ENCODE measurements around the gene EMILIN3. TPM values are rescaled to one million over a fixed set of nuclear protein-coding genes. Genes with fewer than 3 reads are reported as not detected.

The EMILIN3 gene
- total RNA-seq, 4 donors from 2014 or later: 1.8 to 84.6 (median 32.9) TPM

GRCh38 chr20:41406353-41406752, 39.7 kb upstream of the EMILIN3 start:
- Histone ChIP-seq H3K4me1 (peaks cover 0 to 51% (median 4%) of the 10 kb centered on the region in 4 donors), H3K27ac (no peak overlapping the region), H3K9me3 (no peaks in the 10 kb centered on the region), H3K4me3 (no peak overlapping the region), H3K36me3 (peaks cover 0 to 82% (median 6%) of the 10 kb centered on the region in 3 donors), H3K27me3 (no peaks in the 10 kb centered on the region)
- WGBS, 2 donors: 64 to 69% methylated on average over 10 of the region's 10 CpGs
- DNase-seq (ENCODE audit: low spot score in 2 of 2): no peak
- TF ChIP-seq EP300 (IDR thresholded peaks at IDR 0.05) (no peak), CTCF (IDR thresholded peaks at IDR 0.05) (no peak), POLR2A (IDR thresholded peaks at IDR 0.05) (no peak)

- Histone ChIP-seq H3K27ac (no peak overlapping the region), H3K4me1 (peaks cover 0 to 43% (median 4%) of the 10 kb centered on the region in 4 donors), H3K9me3 (no peaks in the 10 kb centered on the region), H3K4me3 (no peak overlapping the region), H3K36me3 (peaks cover 0 to 73% (median 6%) of the 10 kb centered on the region in 3 donors), H3K27me3 (no peaks in the 10 kb centered on the region)
- no peak for DNase-seq (ENCODE audit: low spot score in 2 of 2)
- 59 to 64% methylated on average over 3 of the region's 3 CpGs for WGBS, 2 donors
- no peak for TF ChIP-seq EP300 (IDR thresholded peaks at IDR 0.05)
- TF ChIP-seq POLR2A (IDR thresholded peaks at IDR 0.05): no peak
- TF ChIP-seq CTCF (IDR thresholded peaks at IDR 0.05): no peak
Observed at GRCh38 chr20:41405436-41405835, 38.8 kb upstream of the EMILIN3 start.

- no peak for DNase-seq (ENCODE audit: low spot score in 2 of 2)
- WGBS, 2 donors: 89 to 90% methylated on average over 12 of the region's 12 CpGs
- Histone ChIP-seq H3K4me1 (peaks cover 0 to 34% (median 0%) of the 10 kb centered on the region in 4 donors), H3K4me3 (no peak overlapping the region), H3K9me3 (no peaks in the 10 kb centered on the region), H3K27ac (no peak overlapping the region), H3K36me3 (peaks cover 0 to 56% (median 6%) of the 10 kb centered on the region in 3 donors), H3K27me3 (no peaks in the 10 kb centered on the region)
- TF ChIP-seq EP300 (IDR thresholded peaks at IDR 0.05) (no peak), CTCF (IDR thresholded peaks at IDR 0.05) (no peak), POLR2A (IDR thresholded peaks at IDR 0.05) (no peak)
Observed at GRCh38 chr20:41403604-41404003, 37.0 kb upstream of the EMILIN3 start.

- peaks cover 0 to 4% (median 0%) of the 10 kb centered on the region in 3 donors for H3K36me3 ChIP-seq
- no peaks in the 10 kb centered on the region for H3K27me3 ChIP-seq
- no peak overlapping the region for H3K4me3 ChIP-seq
- H3K4me1 ChIP-seq: peaks cover 0 to 49% (median 23%) of the 10 kb centered on the region in 4 donors
- no peaks in the 10 kb centered on the region for H3K9me3 ChIP-seq
- DNase-seq (ENCODE audit: low spot score in 2 of 2): no peak
- peak overlapping the region in 2 of 4 donors; percentile 2 to 27 for H3K27ac ChIP-seq
- 69 to 72% methylated on average over 2 of the region's 2 CpGs for WGBS, 2 donors
- TF ChIP-seq POLR2A (IDR thresholded peaks at IDR 0.05): no peak
- no peak for TF ChIP-seq CTCF (IDR thresholded peaks at IDR 0.05)
- TF ChIP-seq EP300 (IDR thresholded peaks at IDR 0.05): no peak
Observed at GRCh38 chr20:41398408-41398807, 31.8 kb upstream of the EMILIN3 start.

- Histone ChIP-seq H3K9me3 (no peaks in the 10 kb centered on the region), H3K27ac (peak overlapping the region; percentile 22 to 76 (median 62)), H3K36me3 (no peaks in the 10 kb centered on the region), H3K27me3 (no peaks in the 10 kb centered on the region), H3K4me1 (peaks cover 0 to 68% (median 36%) of the 10 kb centered on the region in 4 donors), H3K4me3 (no peak overlapping the region)
- TF ChIP-seq EP300 (IDR thresholded peaks at IDR 0.05): no peak
- no peak for TF ChIP-seq POLR2A (IDR thresholded peaks at IDR 0.05)
- no peak for TF ChIP-seq CTCF (IDR thresholded peaks at IDR 0.05)
- 50 to 53% methylated on average over 14 to 18 of the region's 18 CpGs for WGBS, 2 donors
- no peak for DNase-seq (ENCODE audit: low spot score in 2 of 2)
Observed at GRCh38 chr20:41395667-41396664, 29.3 kb upstream of the EMILIN3 start.
